Pancreas (tissue), 10 donors: ENCODE measurements around the gene CELF2. TPM values are rescaled to one million over a fixed set of nuclear protein-coding genes. Genes with fewer than 3 reads are reported as not detected.

ENCODE experiments used
- ATAC-seq, 4 donors: fragments of 200-7000 bp; cut with Tn5 transposase; one replicate each; pipeline versions ENCODE4 v1.8.0 to v1.9.1; 2020; ENCODE audit warnings: mild to moderate bottlenecking in 4 of 4, moderate library complexity in 4 of 4
- DNase-seq, 6 donors: peaks; one replicate each; pipeline ENCODE4 v3.0.0-alpha.2; 2020
- FAIRE-seq: peaks from 2 replicates; lab custom pipeline; 2012; peaks lifted over from hg19 to GRCh38; lab: Jason Lieb, UNC
- H3K27ac ChIP-seq, 4 donors: fragments of 200-600 bp; sonication (generic); 1 replicate in 3 of 4; 2 replicates in 1 of 4; pipeline versions ENCODE4 v1.5.0 to v1.8.0; 2020
- H3K27me3 ChIP-seq, 4 donors: fragments of 200-600 bp; one replicate each; pipeline ENCODE4 v1.8.0; 2021
- H3K36me3 ChIP-seq, 3 donors: fragments of 200-600 bp; sonication (generic) in 1 of 3; one replicate each; pipeline versions ENCODE4 v1.5.0 to v1.8.0; 2020 to 2021
- H3K4me1 ChIP-seq, 3 donors: fragments of 200-600 bp; one replicate each; pipeline ENCODE4 v1.8.0; 2021
- H3K4me3 ChIP-seq, 4 donors: fragments of 200-600 bp; sonication (generic) in 2 of 4; one replicate each; pipeline versions ENCODE4 v1.5.0 to v1.8.0; 2020 to 2021
- H3K9me3 ChIP-seq, 4 donors: fragments of 200-600 bp; one replicate each; pipeline ENCODE4 v1.8.0; 2021
- WGBS, 2 donors: extraction: QIAGEN DNeasy Blood & Tissue Kit; methylation state at CpG; one replicate each; pipeline ENCODE4 v1.1.7; 2013; 5-methylcytosine and 5-hydroxymethylcytosine counted together
- intact Hi-C, 3 donors: fragments of 100-400 bp; cut with DNase I; formaldehyde crosslinking; loops; one replicate each; pipeline versions ENCODE4 v1.11.1 to v1.14.2; 2022
- polyA plus RNA-seq, 2 donors: library from polyadenylated mRNA; stranded (reverse); fragments of 200-250 nt; gene quantifications; one replicate each; pipeline ENCODE4 v1.2.3, GENCODE V29; 2013
- total RNA-seq, 6 donors: library from RNA; stranded (reverse); fragmentation: NEBNext Ultra II Directional in 4 of 6; extraction: Animal tissue kit (Norgen Biotek cat#: 25700) in 4 of 6; gene quantifications; one replicate each; pipeline versions ENCODE4 v1.2.1 to v1.2.4, GENCODE V29; 2021 to 2023
- TF ChIP-seq, protein P1 (sequence below), 4 donors: fragments of 200-600 bp; sonication (generic) in 3 of 4; IDR thresholded peaks; one replicate each; pipeline versions ENCODE4 v1.5.0 to v1.8.0; 2021; ENCODE audit warnings: antibody characterized with exemption in 4 of 4
- donor health status: healthy with polysubstance abuse.
- donor health status: DM: no; HTN: no; CAD: no; lungs with moderate emphysema.
- donor health status: DM: no; HTN: no; CAD: no.
- donor health status: control.
- donor health status: control.
- donor health status: Bipolar disorder and iron deficiency.
- donor health status: DM: yes; HTN: yes; CAD: no.
- donor health status: DM: no; HTN: no; CAD: no.
- donor health status: DM: no; HTN: no; CAD: no.
- donor health status: DM: yes; HTN: yes; CAD: no.

CELF2 gene
- total and polyA plus RNA-seq, 8 donors, result 1.2 to 11.7 (median 2.2) TPM

DNA sequence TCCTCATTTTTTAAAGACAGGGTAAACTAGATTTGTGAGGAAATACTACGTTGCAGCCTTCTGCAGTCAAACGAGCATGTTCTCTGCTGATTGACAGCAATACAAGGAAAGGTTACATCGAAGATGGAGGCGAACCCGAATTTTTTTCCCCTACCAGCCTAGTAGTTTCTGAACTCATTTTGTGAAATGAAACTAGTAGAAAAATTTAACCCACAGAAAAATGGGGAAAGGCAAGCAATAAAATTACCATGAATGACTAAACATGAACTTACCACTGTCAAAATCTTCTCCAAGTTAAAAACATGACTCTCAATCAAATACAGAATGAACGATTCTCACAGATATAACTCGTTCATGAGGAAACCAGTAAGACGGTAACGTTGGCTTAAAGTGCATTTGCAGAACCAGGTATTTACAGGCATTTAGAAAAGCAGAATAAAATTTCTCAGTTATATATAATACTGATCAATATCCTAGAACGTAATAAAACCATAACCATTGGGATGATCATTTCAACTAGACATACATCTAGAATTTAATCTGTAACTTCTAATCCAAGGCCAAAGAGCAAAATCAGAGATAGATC is 73.9 kb downstream of the CELF2 start:
- H3K4me3 ChIP-seq, result no peak overlapping the region
- intact Hi-C loops, result no loop called here
- no peaks in the 10 kb centered on the region for H3K36me3 ChIP-seq
- 70 to 80% methylated on average over 10 of the region's 10 CpGs for WGBS, 2 donors
- TF ChIP-seq, protein P1, sequence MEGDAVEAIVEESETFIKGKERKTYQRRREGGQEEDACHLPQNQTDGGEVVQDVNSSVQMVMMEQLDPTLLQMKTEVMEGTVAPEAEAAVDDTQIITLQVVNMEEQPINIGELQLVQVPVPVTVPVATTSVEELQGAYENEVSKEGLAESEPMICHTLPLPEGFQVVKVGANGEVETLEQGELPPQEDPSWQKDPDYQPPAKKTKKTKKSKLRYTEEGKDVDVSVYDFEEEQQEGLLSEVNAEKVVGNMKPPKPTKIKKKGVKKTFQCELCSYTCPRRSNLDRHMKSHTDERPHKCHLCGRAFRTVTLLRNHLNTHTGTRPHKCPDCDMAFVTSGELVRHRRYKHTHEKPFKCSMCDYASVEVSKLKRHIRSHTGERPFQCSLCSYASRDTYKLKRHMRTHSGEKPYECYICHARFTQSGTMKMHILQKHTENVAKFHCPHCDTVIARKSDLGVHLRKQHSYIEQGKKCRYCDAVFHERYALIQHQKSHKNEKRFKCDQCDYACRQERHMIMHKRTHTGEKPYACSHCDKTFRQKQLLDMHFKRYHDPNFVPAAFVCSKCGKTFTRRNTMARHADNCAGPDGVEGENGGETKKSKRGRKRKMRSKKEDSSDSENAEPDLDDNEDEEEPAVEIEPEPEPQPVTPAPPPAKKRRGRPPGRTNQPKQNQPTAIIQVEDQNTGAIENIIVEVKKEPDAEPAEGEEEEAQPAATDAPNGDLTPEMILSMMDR (IDR thresholded peaks at IDR 0.05), result no peak
- no peaks in the 10 kb centered on the region for H3K9me3 ChIP-seq
- H3K27me3 ChIP-seq, result no peaks in the 10 kb centered on the region
- FAIRE-seq (no peak), DNase-seq (no peak), ATAC-seq (no peak)
- no peaks in the 10 kb centered on the region for H3K4me1 ChIP-seq
- H3K27ac ChIP-seq, result no peak overlapping the region

- no peak for DNase-seq
- intact Hi-C loops, result no loop called here
- no peaks in the 10 kb centered on the region for H3K4me1 ChIP-seq
- no peaks in the 10 kb centered on the region for H3K9me3 ChIP-seq
- H3K27ac ChIP-seq, result no peak overlapping the region
- no peaks in the 10 kb centered on the region for H3K36me3 ChIP-seq
- TF ChIP-seq, protein P1 (IDR thresholded peaks at IDR 0.05), result no peak
- no peaks in the 10 kb centered on the region for H3K27me3 ChIP-seq
- WGBS, 2 donors, result 56 to 60% methylated on average over 10 of the region's 10 CpGs
- no peak for ATAC-seq
- no peak overlapping the region for H3K4me3 ChIP-seq
- no peak for FAIRE-seq
These were observed 76.4 kb downstream of the CELF2 start for GRCh38 chr10:11093771-11094736.

DNA sequence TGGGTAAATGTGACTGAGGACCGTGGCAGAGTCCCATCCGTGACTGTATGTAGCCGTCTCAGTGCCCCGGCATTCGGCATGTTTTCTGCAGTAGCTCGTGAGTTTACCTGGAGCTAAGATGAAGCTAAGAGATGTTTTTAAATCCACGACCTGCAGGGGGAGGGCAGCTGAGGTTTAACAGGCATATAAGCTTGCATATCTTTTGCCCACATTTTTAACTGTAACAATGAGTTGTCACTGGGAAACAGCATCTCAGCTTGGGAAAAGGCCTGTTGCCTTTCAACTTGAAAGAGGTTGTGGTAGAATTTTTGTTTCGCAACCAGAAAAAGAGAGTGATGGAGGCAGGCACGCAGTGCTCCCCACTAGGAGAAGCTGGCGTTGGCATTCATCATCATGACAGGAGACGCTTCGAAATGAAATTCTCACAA is 77.7 kb downstream of the CELF2 start:
- 65 to 69% methylated on average over 12 of the region's 12 CpGs for WGBS, 2 donors
- DNase-seq (no peak), FAIRE-seq (no peak), ATAC-seq (no peak)
- intact Hi-C loops, result no loop called here
- Histone ChIP-seq H3K9me3 (no peaks in the 10 kb centered on the region), H3K27ac (no peak overlapping the region), H3K4me1 (no peaks in the 10 kb centered on the region), H3K4me3 (no peak overlapping the region), H3K36me3 (no peaks in the 10 kb centered on the region), H3K27me3 (no peaks in the 10 kb centered on the region)
- TF ChIP-seq, protein P1 (IDR thresholded peaks at IDR 0.05), result no peak

GRCh38 chr10:11096422-11096821 is 78.8 kb downstream of the CELF2 start:
- intact Hi-C loops, result no loop called here
- no peak for DNase-seq
- ATAC-seq, result no peak
- H3K4me3 ChIP-seq, result no peak overlapping the region
- no peak overlapping the region for H3K27ac ChIP-seq
- no peak for FAIRE-seq
- H3K9me3 ChIP-seq, result no peaks in the 10 kb centered on the region
- H3K4me1 ChIP-seq, result no peaks in the 10 kb centered on the region
- no peaks in the 10 kb centered on the region for H3K27me3 ChIP-seq
- TF ChIP-seq, protein P1 (IDR thresholded peaks at IDR 0.05), result no peak
- no peaks in the 10 kb centered on the region for H3K36me3 ChIP-seq
- WGBS, 2 donors, result 41 to 48% methylated on average over 3 of the region's 3 CpGs
